ENCODE measurements around the gene SPATC1L. TPM values are rescaled to one million over a fixed set of nuclear protein-coding genes. Genes with fewer than 3 reads are reported as not detected.
"Not testable (repeated sequence)": the region's sequence is repeated elsewhere in the genome, so short reads cannot be mapped to it uniquely, and the experiment has no call there.

The SPATC1L gene
- total and polyA plus RNA-seq, 2 donors from 2014 or later, result 3.7 to 8.7 TPM

DNA sequence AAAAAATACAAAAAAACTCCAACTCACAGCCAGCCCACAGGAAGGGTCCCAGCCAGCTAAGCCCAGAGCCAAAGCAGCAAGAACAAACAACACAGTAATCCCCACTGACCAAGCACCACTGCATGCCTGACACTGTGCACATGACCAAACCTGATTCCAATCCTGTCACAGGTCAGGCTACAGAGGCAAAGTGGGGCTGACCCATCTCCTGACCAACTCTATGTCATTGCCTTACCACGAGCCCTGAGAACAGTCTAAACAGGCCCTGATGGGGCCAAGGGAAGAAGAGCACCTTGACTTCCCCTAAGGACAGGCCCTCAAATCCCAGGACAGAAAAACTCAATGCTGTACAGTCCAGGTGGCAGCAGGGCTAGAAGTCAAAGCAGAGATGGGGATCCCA is 41.9 kb upstream of the SPATC1L start:
- no peak for DNase-seq
- Histone ChIP-seq H3K4me3 (ENCODE audit: low read length in 3 of 3) (no peak overlapping the region), H3K27ac (ENCODE audit: low read depth in 2 of 2, low read length in 2 of 2) (no peak overlapping the region), H3K4me1 (ENCODE audit: control insufficient read depth in 2 of 3, insufficient read depth in 2 of 3, low read depth in 1 of 3, low read length in 3 of 3) (peaks cover 0 to 11% (median 7%) of the 10 kb centered on the region in 3 donors), H3K9me3 (ENCODE audit: control insufficient read depth in 2 of 3, insufficient read depth in 1 of 3, low read length in 3 of 3) (no peaks in the 10 kb centered on the region), H3K27me3 (ENCODE audit: control insufficient read depth, insufficient read depth, low read length) (no peaks in the 10 kb centered on the region), H3K36me3 (ENCODE audit: control insufficient read depth in 2 of 3, insufficient read depth in 3 of 3, low read length in 3 of 3) (peaks cover 0 to 5% (median 0%) of the 10 kb centered on the region in 3 donors), H3K9ac (ENCODE audit: low read length in 3 of 3) (no peak overlapping the region)
- intact Hi-C loops (cut with DNase I), result no loop called here
- FAIRE-seq, result no peak
- TF ChIP-seq, protein P1, sequence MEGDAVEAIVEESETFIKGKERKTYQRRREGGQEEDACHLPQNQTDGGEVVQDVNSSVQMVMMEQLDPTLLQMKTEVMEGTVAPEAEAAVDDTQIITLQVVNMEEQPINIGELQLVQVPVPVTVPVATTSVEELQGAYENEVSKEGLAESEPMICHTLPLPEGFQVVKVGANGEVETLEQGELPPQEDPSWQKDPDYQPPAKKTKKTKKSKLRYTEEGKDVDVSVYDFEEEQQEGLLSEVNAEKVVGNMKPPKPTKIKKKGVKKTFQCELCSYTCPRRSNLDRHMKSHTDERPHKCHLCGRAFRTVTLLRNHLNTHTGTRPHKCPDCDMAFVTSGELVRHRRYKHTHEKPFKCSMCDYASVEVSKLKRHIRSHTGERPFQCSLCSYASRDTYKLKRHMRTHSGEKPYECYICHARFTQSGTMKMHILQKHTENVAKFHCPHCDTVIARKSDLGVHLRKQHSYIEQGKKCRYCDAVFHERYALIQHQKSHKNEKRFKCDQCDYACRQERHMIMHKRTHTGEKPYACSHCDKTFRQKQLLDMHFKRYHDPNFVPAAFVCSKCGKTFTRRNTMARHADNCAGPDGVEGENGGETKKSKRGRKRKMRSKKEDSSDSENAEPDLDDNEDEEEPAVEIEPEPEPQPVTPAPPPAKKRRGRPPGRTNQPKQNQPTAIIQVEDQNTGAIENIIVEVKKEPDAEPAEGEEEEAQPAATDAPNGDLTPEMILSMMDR (IDR thresholded peaks at IDR 0.05; ENCODE audit: borderline replicate concordance, extremely low read depth, insufficient read depth), result no peak

DNA sequence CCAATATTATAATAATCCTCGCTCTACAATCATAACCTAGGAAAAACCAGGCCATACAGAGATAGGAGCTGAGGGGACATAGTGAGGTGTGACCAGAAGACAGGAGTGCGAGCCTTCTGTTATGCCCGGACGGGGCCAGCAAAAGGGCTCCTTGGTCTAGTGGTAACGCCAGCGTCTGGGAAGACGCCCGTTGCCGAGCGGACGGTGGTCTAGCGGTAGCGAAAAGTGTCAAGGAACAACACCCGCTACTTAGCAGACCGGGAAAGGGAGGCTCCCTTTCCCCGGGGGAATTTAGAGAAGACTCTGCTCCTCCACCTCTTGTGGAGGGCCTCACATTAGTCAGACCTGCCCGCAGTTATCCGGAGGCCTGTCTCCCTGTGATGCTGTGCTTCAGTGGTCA is 39.4 kb upstream of the SPATC1L start:
- intact Hi-C loops (cut with DNase I); H3K4me1 ChIP-seq (ENCODE audit: control insufficient read depth in 2 of 3, insufficient read depth in 2 of 3, low read depth in 1 of 3, low read length in 3 of 3); H3K9me3 ChIP-seq (ENCODE audit: control insufficient read depth in 2 of 3, insufficient read depth in 1 of 3, low read length in 3 of 3); H3K27ac ChIP-seq (ENCODE audit: low read depth in 2 of 2, low read length in 2 of 2); FAIRE-seq; H3K9ac ChIP-seq (ENCODE audit: low read length in 3 of 3); H3K4me3 ChIP-seq (ENCODE audit: low read length in 3 of 3); H3K27me3 ChIP-seq (ENCODE audit: control insufficient read depth, insufficient read depth, low read length): not testable (repeated sequence)
- H3K36me3 ChIP-seq (ENCODE audit: control insufficient read depth in 2 of 3, insufficient read depth in 3 of 3, low read length in 3 of 3), result peaks cover 0 to 10% (median 4%) of the 10 kb centered on the region in 3 donors
- peak in 1 of 5 donors; percentile 8 for DNase-seq

DNA sequence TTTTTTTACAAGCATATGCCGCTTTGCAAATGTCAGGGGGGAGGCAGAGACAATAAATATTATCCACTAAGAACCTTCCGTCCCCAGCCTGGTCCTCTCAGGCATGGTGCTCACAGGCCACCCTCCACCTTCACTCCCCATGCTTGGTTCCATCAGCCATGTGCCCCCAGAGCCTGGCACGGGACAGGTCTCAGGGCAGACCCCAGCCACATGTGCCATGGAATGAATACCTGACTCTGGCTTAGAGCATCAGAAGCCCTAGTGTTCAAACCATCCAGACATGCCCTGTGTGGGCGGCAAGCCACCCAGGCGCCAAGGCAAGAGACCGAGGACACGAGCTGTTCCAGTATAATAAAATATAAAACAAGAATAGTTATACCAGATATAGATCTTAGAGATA is 39.0 kb upstream of the SPATC1L start:
- H3K9ac ChIP-seq (ENCODE audit: low read length in 3 of 3), result no peak overlapping the region
- H3K4me3 ChIP-seq (ENCODE audit: low read length in 3 of 3), result no peak overlapping the region
- no peaks in the 10 kb centered on the region for H3K9me3 ChIP-seq (ENCODE audit: control insufficient read depth in 2 of 3, insufficient read depth in 1 of 3, low read length in 3 of 3)
- TF ChIP-seq, protein P1 (IDR thresholded peaks at IDR 0.05; ENCODE audit: borderline replicate concordance, extremely low read depth, insufficient read depth), result no peak
- H3K36me3 ChIP-seq (ENCODE audit: control insufficient read depth in 2 of 3, insufficient read depth in 3 of 3, low read length in 3 of 3), result peaks cover 0 to 10% (median 4%) of the 10 kb centered on the region in 3 donors
- H3K27me3 ChIP-seq (ENCODE audit: control insufficient read depth, insufficient read depth, low read length), result no peaks in the 10 kb centered on the region
- no peak overlapping the region for H3K27ac ChIP-seq (ENCODE audit: low read depth in 2 of 2, low read length in 2 of 2)
- FAIRE-seq, result no peak
- intact Hi-C loops (cut with DNase I), result no loop called here
- DNase-seq, result peak in 1 of 5 donors; percentile 4
- peaks cover 0 to 9% (median 7%) of the 10 kb centered on the region in 3 donors for H3K4me1 ChIP-seq (ENCODE audit: control insufficient read depth in 2 of 3, insufficient read depth in 2 of 3, low read depth in 1 of 3, low read length in 3 of 3)

DNA sequence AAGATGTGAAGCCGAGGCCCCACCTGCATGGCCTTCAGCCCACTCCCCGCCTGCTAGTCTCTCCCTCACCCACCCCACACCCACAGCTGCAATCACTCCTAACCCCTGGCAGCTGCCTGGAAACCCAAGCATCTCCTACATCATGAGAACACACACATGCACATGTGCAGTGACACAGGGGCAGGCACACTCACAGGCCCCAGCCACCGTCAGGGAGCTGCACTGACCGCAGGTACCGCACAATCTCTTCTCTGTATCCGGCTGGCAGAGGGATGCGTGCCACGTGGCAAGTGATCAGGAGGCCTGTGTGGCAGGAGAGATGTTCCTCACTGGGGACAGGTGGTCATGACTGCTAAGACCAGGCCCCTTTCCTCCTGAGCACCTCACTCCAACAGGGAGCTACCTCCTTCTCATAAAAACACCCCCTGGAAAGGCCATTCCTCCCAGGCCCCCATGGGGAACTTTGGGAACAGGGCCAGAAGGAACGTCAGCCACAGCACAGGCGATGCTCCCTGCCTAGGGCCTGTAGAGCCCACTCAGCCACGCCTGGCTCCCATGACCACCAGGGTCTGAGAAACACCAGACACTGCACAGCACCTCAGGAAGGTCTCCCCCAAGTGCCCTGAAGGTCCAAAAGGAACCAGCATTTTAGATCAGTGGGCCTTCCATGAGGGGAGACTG is 38.3 kb upstream of the SPATC1L start:
- H3K27me3 ChIP-seq (ENCODE audit: control insufficient read depth, insufficient read depth, low read length), result no peaks in the 10 kb centered on the region
- no peak overlapping the region for H3K27ac ChIP-seq (ENCODE audit: low read depth in 2 of 2, low read length in 2 of 2)
- H3K4me3 ChIP-seq (ENCODE audit: low read length in 3 of 3), result no peak overlapping the region
- DNase-seq (peak in 1 of 5 donors; percentile 5), FAIRE-seq (no peak)
- intact Hi-C loops (cut with DNase I), result no loop called here
- no peak overlapping the region for H3K9ac ChIP-seq (ENCODE audit: low read length in 3 of 3)
- TF ChIP-seq, protein P1 (IDR thresholded peaks at IDR 0.05; ENCODE audit: borderline replicate concordance, extremely low read depth, insufficient read depth), result no peak
- H3K4me1 ChIP-seq (ENCODE audit: control insufficient read depth in 2 of 3, insufficient read depth in 2 of 3, low read depth in 1 of 3, low read length in 3 of 3), result peaks cover 0 to 9% (median 7%) of the 10 kb centered on the region in 3 donors
- no peaks in the 10 kb centered on the region for H3K9me3 ChIP-seq (ENCODE audit: control insufficient read depth in 2 of 3, insufficient read depth in 1 of 3, low read length in 3 of 3)
- H3K36me3 ChIP-seq (ENCODE audit: control insufficient read depth in 2 of 3, insufficient read depth in 3 of 3, low read length in 3 of 3), result peaks cover 0 to 10% (median 4%) of the 10 kb centered on the region in 3 donors
